NCI-H1694 treated with DMSO at 0.1 percent for 48 hours (cell line): ENCODE data around the gene LMAN1.

Experiments used
- DNase-seq: peaks from one replicate; lab custom pipeline; 2025; lab: John Stamatoyannopoulos, UW

LMAN1 gene

GRCh38 chr18:59358712-59359575 lies at the start of gene LMAN1:
Gene LMAN1 (minus strand): TSS chr18:59359265. CDS start chr18:59359244, 21 bp downstream.
- peak; percentile 79 for DNase-seq

- DNase-seq = peak; percentile 90
Observed at GRCh38 chr18:59402432-59403090, 43.5 kb upstream of the LMAN1 start.

- DNase-seq = no peak
Observed at GRCh38 chr18:59400407-59400806, 41.3 kb upstream of the LMAN1 start.

GRCh38 chr18:59395226-59396175 lies 36.4 kb upstream of the LMAN1 start:
- no peak for DNase-seq

- DNase-seq = no peak
Observed at GRCh38 chr18:59393381-59393780, 34.3 kb upstream of the LMAN1 start.

GRCh38 chr18:59388817-59389216 lies 29.8 kb upstream of the LMAN1 start:
- no peak for DNase-seq

GRCh38 chr18:59387687-59388565 lies 28.9 kb upstream of the LMAN1 start:
- no peak for DNase-seq

- DNase-seq = no peak
Observed at GRCh38 chr18:59386909-59387686, 28.0 kb upstream of the LMAN1 start.

GRCh38 chr18:59385191-59385590 lies 26.1 kb upstream of the LMAN1 start:
- no peak for DNase-seq

- peak; percentile 49 for DNase-seq
Observed at GRCh38 chr18:59383851-59384250, 24.8 kb upstream of the LMAN1 start.

- no peak for DNase-seq
Observed at GRCh38 chr18:59382383-59382782, 23.3 kb upstream of the LMAN1 start.

GRCh38 chr18:59381949-59382348 lies 22.9 kb upstream of the LMAN1 start:
- DNase-seq = no peak

- DNase-seq = no peak
Observed at GRCh38 chr18:59380706-59381105, 21.6 kb upstream of the LMAN1 start.

GRCh38 chr18:59379772-59380522 lies 20.9 kb upstream of the LMAN1 start:
- DNase-seq = no peak

- DNase-seq = no peak
Observed at GRCh38 chr18:59377613-59378337, 18.7 kb upstream of the LMAN1 start.

GRCh38 chr18:59376351-59376935 lies 17.4 kb upstream of the LMAN1 start:
- DNase-seq = no peak

- DNase-seq = no peak
Observed at GRCh38 chr18:59374128-59374527, 15.1 kb upstream of the LMAN1 start.

- DNase-seq = no peak
Observed at GRCh38 chr18:59372975-59373374, 13.9 kb upstream of the LMAN1 start.

- no peak for DNase-seq
Observed at GRCh38 chr18:59360381-59360780, 1.3 kb upstream of the LMAN1 start.
